ENCODE data around the gene MAPT.

GRCh38 chr17:46002311-46002972 lies 108.1 kb downstream of the MAPT start:
- TF ChIP-seq, protein P1, sequence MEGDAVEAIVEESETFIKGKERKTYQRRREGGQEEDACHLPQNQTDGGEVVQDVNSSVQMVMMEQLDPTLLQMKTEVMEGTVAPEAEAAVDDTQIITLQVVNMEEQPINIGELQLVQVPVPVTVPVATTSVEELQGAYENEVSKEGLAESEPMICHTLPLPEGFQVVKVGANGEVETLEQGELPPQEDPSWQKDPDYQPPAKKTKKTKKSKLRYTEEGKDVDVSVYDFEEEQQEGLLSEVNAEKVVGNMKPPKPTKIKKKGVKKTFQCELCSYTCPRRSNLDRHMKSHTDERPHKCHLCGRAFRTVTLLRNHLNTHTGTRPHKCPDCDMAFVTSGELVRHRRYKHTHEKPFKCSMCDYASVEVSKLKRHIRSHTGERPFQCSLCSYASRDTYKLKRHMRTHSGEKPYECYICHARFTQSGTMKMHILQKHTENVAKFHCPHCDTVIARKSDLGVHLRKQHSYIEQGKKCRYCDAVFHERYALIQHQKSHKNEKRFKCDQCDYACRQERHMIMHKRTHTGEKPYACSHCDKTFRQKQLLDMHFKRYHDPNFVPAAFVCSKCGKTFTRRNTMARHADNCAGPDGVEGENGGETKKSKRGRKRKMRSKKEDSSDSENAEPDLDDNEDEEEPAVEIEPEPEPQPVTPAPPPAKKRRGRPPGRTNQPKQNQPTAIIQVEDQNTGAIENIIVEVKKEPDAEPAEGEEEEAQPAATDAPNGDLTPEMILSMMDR (IDR thresholded peaks at IDR 0.05 in 4 of 5, conservative IDR thresholded peaks at IDR 0.05 in 1 of 5): peak; percentile 86 to 97 (median 96)
- no peak for TF ChIP-seq POLR2A (IDR thresholded peaks at IDR 0.05)
